Stimulated activated CD8-positive, alpha-beta memory T cell treated with anti-CD3 and anti-CD28 coated beads, Interleukin-15, amount 100 ng/mL, for 24 hours (primary cell): ENCODE measurements around the gene C2CD5.

Source experiments
- DNase-seq: peaks from one replicate; pipeline ENCODE4 v3.0.0-alpha.2; 2020; ENCODE audit warnings: low read depth

The C2CD5 gene

DNA sequence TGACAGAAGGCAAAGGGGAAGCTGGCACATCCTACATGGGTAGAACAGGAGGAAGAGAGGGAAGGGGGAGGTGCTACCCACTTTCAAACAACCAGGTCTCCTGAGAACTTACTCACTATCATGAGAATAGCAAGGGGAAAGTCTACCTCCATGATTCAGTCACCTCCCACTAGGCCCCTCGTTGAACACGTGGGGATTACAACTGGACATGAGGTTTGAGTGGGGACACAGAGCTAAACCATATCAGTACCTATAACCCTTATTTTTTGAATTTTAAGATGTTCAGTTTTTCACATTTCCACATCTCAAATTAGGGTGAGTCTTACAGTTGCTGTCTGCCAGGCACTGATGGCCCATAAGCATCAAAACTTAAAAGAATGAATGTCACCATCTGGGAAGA lies 129.6 kb downstream of the C2CD5 start:
- no peak for DNase-seq

DNA sequence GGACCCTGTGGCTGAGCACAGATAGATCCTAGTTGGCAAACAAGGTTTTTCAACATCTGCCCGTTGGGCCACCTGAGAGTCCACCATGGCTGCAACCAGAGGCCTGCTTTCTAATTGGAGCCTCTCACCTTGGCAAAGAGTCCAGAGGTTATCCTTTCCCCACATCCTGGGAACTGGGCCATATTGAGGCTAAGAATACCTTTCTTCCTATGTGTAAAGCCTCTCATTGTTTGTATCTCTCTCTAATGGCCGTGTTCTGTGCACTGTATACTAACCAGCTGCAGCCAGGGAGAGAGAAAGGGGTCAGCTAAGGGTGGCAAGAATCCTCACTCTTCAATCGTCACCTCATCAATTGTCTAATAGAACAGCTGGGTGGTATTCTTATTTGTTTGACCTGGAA lies 130.8 kb downstream of the C2CD5 start:
- no peak for DNase-seq

DNA sequence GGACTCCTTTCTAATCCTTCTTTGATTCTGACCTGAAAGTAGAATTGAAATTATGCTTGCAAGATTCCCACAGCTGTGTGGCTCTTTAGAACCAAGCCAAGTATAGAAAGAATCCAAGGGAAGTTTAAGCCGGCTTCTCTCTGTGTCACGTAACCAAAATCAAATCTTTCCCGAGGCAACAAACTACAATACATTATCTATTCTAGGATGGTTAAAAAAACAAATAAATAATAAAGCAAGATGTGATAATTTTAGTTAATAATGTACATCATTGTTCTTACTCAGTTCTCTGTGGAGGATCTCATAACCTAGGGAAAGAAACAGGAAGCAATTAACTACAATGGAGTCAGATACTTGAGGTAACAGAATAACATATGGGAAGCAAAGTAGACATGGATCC lies 131.8 kb downstream of the C2CD5 start:
- no peak for DNase-seq

DNA sequence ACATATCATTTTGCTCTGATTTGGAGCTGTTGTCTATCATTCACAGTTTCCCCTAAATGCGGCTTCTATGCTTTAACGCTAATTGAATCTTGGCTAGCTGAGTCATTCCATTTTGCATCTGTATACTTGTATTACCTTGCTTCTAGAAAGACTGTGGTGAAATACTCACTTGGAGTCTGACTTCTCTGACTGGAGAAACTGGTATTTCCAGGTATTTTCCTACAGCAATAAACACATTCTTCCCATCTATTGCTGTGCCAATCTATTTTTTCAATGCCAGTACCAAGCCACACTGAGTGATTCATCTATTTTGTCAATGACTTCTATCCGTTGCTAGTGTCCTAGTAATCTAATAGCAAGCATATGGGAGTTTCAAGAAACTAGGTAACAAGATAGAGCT lies 133.9 kb downstream of the C2CD5 start:
- DNase-seq: no peak

DNA sequence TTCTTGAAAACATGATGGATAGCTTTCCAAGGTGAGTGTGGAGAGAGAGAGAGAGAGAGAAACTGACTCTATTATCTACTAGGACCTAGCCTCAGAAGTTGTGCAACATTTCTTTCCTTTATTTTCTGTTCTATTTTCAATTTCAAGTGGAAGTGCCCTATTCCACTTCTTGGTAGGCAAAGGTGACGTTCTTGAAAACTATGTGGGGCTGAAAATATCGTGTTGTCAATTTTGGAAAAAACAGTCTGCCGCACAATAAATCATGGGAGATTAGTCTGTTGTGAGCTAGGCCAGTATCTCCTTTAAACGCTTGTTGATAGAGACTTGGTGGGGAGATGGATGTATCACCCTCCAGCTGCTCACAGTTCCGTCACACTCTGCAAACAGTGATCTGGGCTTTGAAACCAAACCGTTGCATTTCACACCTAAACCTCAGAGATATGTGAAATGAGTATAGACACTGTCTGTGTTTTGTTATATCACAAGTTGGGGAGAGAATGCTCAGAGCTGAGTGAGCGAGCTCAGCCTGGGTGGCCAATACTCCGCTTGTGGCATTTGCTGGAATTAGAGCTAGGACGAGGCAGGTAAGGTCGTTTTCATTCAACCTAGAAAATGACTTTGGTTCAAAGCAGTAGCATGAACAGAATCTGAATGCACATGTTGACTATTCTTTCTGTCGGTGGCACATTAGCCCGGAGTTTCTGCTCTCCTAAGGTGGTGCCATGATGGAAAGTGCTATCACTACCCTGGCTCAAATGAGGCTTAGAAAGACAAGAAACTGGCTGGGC lies 134.8 kb downstream of the C2CD5 start:
- no peak for DNase-seq

DNA sequence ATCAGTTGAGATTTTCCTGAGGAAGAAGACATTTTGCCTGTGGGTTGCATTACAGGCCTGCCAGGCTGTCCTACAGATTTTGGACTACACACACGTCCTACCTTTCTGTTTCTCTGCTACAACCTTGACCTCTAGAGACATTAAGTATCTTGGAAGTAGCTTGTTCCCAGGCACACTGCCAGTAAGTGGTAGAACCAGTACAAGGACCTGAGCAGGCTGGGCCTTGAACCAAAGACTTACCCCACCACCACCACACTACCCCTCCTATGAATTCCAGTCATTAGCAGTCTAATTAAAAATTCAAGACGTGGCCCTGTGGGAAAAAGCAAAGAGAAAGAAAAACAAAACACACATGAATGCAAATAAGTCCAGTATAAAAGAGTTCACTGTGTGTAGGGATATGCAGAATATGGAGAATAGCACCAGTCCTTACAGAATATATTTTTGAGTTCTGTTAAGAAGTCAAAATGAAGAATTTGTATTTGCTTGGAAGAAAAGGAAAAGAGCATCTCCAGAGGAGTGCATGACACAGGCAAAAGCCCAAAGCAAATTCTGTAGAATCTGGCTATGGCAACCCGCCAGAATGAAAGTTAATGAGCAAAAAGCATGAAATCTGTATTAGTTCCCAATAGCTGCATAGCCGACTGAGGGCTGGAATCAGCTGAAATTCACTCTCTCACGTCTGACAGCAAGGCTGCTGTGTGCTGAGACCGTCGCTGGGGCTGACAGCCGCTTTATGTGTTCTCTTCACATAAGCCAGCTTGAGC lies 135.5 kb downstream of the C2CD5 start:
- no peak for DNase-seq

DNA sequence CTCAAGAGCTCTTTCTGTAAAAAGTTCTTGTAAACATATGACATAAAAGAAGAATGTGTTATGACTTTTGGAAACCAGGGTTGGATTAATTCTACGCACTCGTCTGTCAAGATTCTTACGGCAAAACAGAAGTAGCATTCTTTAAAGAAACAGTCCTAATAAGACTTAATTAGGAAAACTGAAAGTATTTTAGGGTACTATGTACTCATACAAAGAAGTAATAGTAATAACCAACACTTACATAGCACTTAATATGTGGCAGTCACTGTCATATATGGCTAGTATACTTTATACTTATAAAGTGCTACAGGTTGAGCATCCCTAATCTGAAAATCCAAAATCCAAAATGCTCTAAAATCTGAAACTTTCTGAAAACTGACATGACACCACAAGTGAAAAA lies 136.9 kb downstream of the C2CD5 start:
- DNase-seq: no peak

DNA sequence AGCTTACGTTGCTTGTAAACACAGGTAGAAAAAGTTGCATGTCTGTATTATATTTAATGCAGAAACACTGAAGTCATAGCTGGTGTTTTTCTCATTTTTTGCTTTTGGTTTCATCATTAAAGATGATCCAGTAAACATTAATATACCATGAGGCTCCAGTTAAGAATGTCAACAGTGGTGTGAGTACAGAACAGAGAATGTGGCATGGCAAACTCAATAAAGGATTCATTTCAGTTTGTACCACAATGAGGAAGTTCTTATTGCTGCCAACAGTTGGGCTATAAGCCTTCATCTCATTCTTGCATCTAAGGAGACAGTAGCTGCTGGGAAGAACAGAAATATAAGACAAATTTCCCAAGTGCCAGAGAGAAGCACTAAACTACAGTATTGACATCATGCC lies 137.7 kb downstream of the C2CD5 start:
- DNase-seq: no peak

DNA sequence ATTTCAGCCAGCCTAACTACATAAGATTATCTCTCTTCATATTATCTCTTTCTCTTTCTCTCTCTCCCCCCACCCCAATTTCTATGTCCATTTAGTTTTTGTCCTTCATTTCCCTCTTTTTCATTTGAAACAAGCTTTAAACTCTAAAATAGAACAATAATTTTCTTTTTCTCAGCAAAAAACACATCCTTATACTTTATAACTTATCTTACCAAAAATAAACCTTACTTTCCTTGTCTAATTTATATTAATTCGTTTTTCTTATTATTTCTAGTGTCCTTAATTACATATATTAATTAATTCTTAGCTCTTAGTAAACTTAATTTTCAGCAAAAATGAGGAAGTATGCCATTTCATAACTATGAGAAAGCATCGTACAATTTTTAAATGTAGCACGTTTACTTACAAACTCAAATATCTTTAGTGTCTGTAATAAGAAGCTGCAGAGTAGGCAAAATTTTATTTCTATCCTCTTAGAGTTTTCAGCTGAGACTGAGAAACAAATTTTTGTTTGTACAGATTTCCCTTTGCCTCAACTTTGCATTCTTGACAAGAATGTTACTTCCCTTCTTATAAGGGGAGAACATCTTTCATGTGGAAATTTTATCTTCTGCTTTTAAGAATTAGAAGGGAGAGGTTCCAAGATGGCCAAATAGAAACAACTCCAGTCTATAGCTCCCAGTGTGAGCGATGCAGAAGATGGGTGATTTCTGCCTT lies 144.7 kb downstream of the C2CD5 start:
- DNase-seq: no peak
